Lower leg skin (tissue), 3 donors: ENCODE results near the gene MGST2.

ENCODE experiments used
- POLR2A ChIP-seq, 2 donors: fragments of 450-650 bp; IDR thresholded peaks; one replicate each; pipeline ENCODE4 v1.6.1; 2016 to 2017; ENCODE audit warnings: antibody characterized with exemption in 2 of 2, mild to moderate bottlenecking in 1 of 2, moderate library complexity in 1 of 2
- TF ChIP-seq, protein P1 (sequence below), 3 donors: fragments of 450-650 bp; IDR thresholded peaks; one replicate each; pipeline ENCODE4 v1.5.1; 2016; ENCODE audit warnings: antibody characterized with exemption in 3 of 3, mild to moderate bottlenecking in 3 of 3, moderate library complexity in 2 of 3

- TF ChIP-seq, protein P1, sequence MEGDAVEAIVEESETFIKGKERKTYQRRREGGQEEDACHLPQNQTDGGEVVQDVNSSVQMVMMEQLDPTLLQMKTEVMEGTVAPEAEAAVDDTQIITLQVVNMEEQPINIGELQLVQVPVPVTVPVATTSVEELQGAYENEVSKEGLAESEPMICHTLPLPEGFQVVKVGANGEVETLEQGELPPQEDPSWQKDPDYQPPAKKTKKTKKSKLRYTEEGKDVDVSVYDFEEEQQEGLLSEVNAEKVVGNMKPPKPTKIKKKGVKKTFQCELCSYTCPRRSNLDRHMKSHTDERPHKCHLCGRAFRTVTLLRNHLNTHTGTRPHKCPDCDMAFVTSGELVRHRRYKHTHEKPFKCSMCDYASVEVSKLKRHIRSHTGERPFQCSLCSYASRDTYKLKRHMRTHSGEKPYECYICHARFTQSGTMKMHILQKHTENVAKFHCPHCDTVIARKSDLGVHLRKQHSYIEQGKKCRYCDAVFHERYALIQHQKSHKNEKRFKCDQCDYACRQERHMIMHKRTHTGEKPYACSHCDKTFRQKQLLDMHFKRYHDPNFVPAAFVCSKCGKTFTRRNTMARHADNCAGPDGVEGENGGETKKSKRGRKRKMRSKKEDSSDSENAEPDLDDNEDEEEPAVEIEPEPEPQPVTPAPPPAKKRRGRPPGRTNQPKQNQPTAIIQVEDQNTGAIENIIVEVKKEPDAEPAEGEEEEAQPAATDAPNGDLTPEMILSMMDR (IDR thresholded peaks at IDR 0.05), result no peak
- TF ChIP-seq POLR2A (IDR thresholded peaks at IDR 0.05), result no peak
Measured at GRCh38 chr4:139663561-139664138, 2.0 kb upstream of the MGST2 start.
